ENCODE results near the gene DPP4. TPM values are rescaled to one million over a fixed set of nuclear protein-coding genes. Genes with fewer than 3 reads are reported as not detected.

Gene DPP4
- total RNA-seq: 1 to 10 TPM in 1 of 2 donors, under 1 TPM in 1; 0.99 to 7.5 TPM

DNA sequence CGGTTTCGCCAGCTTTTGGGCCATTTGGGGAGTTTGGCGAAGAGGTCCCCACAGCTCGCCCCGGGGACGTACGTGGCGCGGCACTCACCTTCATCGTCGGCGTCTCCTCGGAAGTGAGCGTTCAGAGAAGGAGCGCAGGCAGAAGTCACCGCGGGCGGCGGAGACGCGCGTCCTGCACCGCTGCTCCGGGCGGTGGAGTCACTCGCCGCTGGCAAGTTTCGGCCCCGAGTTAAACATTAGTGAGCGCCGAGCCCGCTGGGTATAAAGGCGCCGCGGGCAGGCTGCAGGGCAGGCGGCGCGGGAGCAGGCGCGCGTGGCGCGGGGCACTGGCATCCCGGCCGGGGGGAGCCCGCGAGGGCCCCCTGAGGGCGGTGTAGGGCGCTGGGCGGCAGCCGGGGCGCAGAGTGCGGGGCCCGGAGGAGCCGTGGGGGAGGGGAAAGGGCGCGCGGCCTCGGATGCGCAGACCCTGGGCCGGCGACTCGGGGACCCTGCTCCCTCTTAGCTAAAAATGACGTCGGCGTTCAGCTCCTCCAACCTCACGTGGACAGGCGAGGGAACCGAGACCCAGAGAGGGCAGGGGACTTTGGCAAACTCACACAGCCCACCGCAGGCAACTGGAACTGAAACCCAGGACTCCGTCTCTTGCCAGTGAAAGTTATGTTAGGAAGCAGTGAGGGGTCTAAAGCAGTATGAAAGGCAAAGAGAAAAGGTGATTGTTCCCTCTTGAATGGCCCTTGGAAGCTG lies at the start of gene DPP4:
DPP4 (minus strand) TSS at position 328 of the 744 bp plus-strand sequence; CDS start at position 94, 234 bp downstream.
- intact Hi-C loops (cut with DNase I): no loop called here
- Histone ChIP-seq H3K27me3 (no peaks in the 10 kb centered on the region), H3K36me3 (replicated peaks in 1 of 2; ENCODE audit: insufficient read depth in 1 of 2, low read depth in 2 of 2) (no peaks in the 10 kb centered on the region), H3K4me3 (peak within 1 kb of the TSS; percentile 6 to 31), H3K4me1 (peaks cover 13% of the 10 kb centered on the region), H3K9me3 (no peaks in the 10 kb centered on the region), H3K27ac (peak within 1 kb of the TSS in 2 of 4 donors; percentile 26 to 42)
- peak; percentile 89 for ATAC-seq
- DNase-seq: peak; percentile 59 to 82 (median 68)
- WGBS, 2 donors: 1 to 7% methylated on average over 17 to 65 of the region's 71 CpGs
- TF ChIP-seq POLR2A (IDR thresholded peaks at IDR 0.05) (peak in 2 of 3 donors; percentile 18 to 43), CTCF (IDR thresholded peaks at IDR 0.05) (peak in 1 of 7 experiments; percentile 1)

GRCh38 chr2:162118166-162119031 lies 44.4 kb upstream of the DPP4 start:
- peak in 1 of 4 donors; percentile 11 for DNase-seq
- intact Hi-C loops (cut with DNase I): no loop called here
- WGBS, 2 donors: 59% methylated on average over 6 to 7 of the region's 7 CpGs
- Histone ChIP-seq H3K27ac (no peak overlapping the region), H3K9me3 (no peaks in the 10 kb centered on the region), H3K4me1 (no peaks in the 10 kb centered on the region), H3K27me3 (no peaks in the 10 kb centered on the region), H3K36me3 (replicated peaks in 1 of 2; ENCODE audit: insufficient read depth in 1 of 2, low read depth in 2 of 2) (no peaks in the 10 kb centered on the region), H3K4me3 (no peak overlapping the region)
- ATAC-seq: no peak
- TF ChIP-seq POLR2A (IDR thresholded peaks at IDR 0.05) (no peak), CTCF (IDR thresholded peaks at IDR 0.05) (no peak)

DNA sequence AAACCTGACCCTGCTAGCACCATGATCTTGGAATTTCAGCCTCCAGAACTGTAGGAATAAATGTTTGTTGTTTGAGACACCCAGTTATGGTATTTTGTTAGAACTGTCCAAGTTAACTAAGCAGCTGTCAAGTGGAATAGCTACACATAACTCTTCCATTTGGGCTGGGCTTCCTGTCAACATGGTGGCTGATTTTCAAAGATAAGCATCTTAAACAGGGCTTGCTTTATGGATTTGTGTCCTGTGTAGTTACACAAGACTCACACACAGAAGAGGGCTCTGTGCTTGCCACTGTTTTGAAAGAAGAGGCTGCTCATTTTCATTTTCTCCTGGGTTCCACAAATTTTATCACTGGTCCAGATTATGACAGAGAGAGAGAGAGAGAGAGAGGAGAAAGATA lies 42.3 kb upstream of the DPP4 start:
- no peak for TF ChIP-seq CTCF (IDR thresholded peaks at IDR 0.05)
- TF ChIP-seq POLR2A (IDR thresholded peaks at IDR 0.05): no peak
- DNase-seq (no peak), ATAC-seq (no peak)
- Histone ChIP-seq H3K27ac (no peak overlapping the region), H3K9me3 (no peaks in the 10 kb centered on the region), H3K4me3 (no peak overlapping the region), H3K36me3 (replicated peaks in 1 of 2; ENCODE audit: insufficient read depth in 1 of 2, low read depth in 2 of 2) (no peaks in the 10 kb centered on the region), H3K27me3 (no peaks in the 10 kb centered on the region), H3K4me1 (no peaks in the 10 kb centered on the region)
- intact Hi-C loops (cut with DNase I): no loop called here

GRCh38 chr2:162115076-162115475 lies 41.1 kb upstream of the DPP4 start:
- no peak for ATAC-seq
- H3K27me3 ChIP-seq: no peaks in the 10 kb centered on the region
- intact Hi-C loops (cut with DNase I): no loop called here
- H3K27ac ChIP-seq: no peak overlapping the region
- no peak overlapping the region for H3K4me3 ChIP-seq
- 94 to 98% methylated on average over 2 of the region's 2 CpGs for WGBS, 2 donors
- H3K4me1 ChIP-seq: no peaks in the 10 kb centered on the region
- no peaks in the 10 kb centered on the region for H3K9me3 ChIP-seq
- DNase-seq: no peak
- H3K36me3 ChIP-seq (replicated peaks in 1 of 2; ENCODE audit: insufficient read depth in 1 of 2, low read depth in 2 of 2): no peaks in the 10 kb centered on the region
- TF ChIP-seq POLR2A (IDR thresholded peaks at IDR 0.05): no peak
- no peak for TF ChIP-seq CTCF (IDR thresholded peaks at IDR 0.05)
